H54 (cell line): Measurements from ENCODE around the gene SORCS2.

Experiments used
- DNase-seq: peaks from one replicate; pipeline ENCODE4 v3.0.0; 2011; ENCODE audit warnings: low spot score, mixed read lengths; ENCODE audit not compliant: insufficient read length
- FAIRE-seq: peaks from 3 replicates; lab custom pipeline; 2011; peaks lifted over from hg19 to GRCh38; lab: Jason Lieb, UNC
- POLR2A ChIP-seq: IDR thresholded peaks from 2 replicates; pipeline ENCODE4 v1.6.1; 2011; ENCODE audit warnings: low read depth, mild to moderate bottlenecking, low read length

The SORCS2 gene

GRCh38 chr4:7294176-7294756, 101.9 kb downstream of the SORCS2 start:
- FAIRE-seq: no peak
- TF ChIP-seq POLR2A: no peak
- DNase-seq: no peak

GRCh38 chr4:7295197-7295910, 103.0 kb downstream of the SORCS2 start:
- TF ChIP-seq POLR2A: no peak
- FAIRE-seq: no peak
- DNase-seq: no peak

DNA sequence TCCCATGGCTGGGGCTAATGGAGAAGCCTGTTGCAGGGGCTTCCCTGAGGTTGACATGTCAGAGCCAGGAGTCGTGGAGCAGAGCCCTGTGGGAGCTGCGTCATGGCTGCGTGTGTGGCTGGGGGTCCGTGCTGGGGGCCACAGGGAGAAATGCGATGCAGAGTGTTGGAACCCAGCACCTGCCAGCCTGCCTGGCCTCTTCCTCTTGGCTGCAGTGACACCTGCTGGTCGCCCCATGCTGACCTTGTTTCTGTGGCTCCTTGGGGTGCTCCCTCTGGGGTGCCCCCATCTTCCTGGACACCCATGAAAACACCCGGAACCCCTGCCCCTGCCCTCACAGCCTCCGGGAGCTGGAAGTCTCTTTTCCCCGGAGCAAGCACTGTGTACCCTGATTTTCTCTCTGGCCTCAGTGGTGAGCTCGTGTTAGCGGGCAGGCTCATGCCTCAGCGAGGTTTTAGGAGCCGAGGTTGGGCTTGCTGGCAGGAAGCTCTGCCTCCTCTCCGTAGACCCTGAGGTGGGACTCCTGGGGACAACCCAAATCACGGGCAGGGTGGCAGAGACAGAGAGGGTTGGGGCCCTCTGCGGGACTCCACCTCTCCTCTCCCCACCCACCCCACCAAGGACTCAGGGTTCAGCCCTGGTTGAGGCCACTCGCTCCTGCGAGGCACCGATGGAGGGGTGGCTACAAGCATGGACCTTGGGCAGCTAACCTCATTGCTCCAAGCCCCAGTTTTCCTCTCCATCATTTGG, 103.7 kb downstream of the SORCS2 start:
- TF ChIP-seq POLR2A: no peak
- FAIRE-seq (no peak), DNase-seq (peak; percentile 30)

DNA sequence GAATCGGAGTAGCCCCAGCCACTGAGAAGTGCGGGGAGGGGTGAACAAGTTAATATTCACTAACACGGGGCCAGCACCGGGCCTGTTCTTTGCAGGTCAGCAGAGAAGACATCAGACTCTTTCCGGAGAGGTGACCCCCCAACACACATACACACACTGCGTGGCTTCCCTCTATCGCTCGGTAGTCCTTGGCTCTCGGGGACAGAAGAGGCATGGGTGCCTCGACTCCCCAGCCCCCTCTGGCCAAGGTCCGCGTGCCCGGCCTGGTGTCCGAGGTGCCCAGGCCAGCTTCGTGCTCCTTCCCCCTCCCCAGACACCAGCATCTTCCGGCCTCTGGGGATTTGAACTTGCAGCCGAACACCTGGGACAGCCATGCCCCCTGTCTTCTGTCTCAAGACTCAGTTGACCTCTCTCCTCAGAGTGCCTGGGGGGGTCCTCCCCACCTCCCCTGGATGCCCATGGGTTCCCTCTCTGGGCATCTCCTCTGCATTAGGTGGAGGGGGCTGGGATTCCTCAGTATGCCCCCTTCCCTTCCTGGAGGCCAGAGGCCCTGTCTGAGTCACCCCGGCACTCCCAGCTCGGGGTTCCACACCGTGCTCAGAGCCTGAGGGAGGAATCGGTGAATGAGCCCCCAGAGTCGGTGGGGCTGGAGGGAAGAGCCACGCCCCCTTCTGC, 104.5 kb downstream of the SORCS2 start:
- FAIRE-seq: no peak

DNA sequence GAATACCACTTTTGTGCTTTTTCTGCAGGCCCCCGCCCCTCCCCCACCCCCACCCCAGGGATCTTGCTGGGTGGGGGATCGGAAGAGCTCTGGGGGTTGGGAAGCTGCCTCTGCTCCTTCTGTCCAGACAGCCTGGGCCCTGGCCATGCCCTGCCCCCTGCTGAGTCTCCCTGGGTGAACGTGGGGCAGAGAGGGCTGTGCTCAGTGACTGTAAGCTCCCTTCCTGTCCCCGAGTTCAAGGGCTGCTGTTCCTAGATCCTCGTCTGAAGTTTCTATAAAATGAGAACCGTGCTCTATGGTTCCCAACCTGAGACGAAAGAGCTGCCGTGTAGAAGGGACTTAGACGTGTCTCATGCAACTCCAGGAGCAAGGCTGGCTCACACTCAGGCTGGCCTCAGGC, 105.0 kb downstream of the SORCS2 start:
- DNase-seq (no peak), FAIRE-seq (no peak)
- TF ChIP-seq POLR2A: no peak

More for the DNA sequence above, 104.5 kb downstream of the SORCS2 start:
- TF ChIP-seq POLR2A: no peak
- DNase-seq: no peak

DNA sequence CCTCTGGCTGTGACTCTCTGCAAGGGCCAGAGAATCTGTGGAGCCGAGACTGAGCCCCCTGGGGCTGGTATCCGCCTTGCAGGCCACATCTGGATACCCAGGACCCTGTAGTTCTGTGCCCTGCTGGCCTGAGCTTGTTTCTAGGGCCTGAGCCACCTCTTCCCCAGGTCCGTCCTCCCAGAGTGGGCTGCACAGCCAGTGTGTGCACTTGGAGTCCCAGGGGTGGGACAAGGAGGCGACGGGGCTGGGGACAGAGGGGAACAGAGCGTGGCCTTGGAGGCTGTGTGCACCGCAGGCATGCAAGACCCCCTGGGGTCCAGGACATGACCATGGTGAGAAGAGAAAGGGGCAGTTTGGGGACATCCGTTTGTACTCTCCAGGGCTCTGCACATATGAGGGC, 105.5 kb downstream of the SORCS2 start:
- no peak for DNase-seq
- no peak for FAIRE-seq
- no peak for TF ChIP-seq POLR2A

DNA sequence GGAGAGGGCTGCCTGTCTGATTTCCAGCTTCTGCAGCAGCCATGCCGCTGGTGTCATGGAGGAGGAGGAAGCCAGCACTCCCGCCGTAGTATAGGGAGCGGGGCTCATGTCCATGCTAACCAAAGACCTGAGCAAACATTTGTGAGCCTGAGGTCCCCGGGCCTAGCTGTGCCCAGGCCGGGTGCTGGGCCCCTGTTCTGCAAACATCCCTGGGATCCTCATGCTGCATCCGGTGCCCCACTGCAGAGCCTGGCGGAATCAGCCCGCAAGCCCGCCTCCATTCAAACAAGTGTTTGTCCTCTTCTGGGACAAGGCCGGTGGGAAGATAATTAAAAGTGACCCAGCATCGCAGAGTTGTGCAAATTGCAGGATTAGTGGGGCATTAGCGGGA, 106.3 kb downstream of the SORCS2 start:
- DNase-seq (no peak), FAIRE-seq (no peak)
- TF ChIP-seq POLR2A: no peak

GRCh38 chr4:7299010-7299907, 106.9 kb downstream of the SORCS2 start:
- no peak for DNase-seq
- no peak for TF ChIP-seq POLR2A
- FAIRE-seq: no peak

GRCh38 chr4:7299908-7300710, 107.8 kb downstream of the SORCS2 start:
- TF ChIP-seq POLR2A: no peak
- no peak for FAIRE-seq
- no peak for DNase-seq

GRCh38 chr4:7300711-7301095, 108.4 kb downstream of the SORCS2 start:
- no peak for FAIRE-seq
- no peak for TF ChIP-seq POLR2A
- DNase-seq: no peak

DNA sequence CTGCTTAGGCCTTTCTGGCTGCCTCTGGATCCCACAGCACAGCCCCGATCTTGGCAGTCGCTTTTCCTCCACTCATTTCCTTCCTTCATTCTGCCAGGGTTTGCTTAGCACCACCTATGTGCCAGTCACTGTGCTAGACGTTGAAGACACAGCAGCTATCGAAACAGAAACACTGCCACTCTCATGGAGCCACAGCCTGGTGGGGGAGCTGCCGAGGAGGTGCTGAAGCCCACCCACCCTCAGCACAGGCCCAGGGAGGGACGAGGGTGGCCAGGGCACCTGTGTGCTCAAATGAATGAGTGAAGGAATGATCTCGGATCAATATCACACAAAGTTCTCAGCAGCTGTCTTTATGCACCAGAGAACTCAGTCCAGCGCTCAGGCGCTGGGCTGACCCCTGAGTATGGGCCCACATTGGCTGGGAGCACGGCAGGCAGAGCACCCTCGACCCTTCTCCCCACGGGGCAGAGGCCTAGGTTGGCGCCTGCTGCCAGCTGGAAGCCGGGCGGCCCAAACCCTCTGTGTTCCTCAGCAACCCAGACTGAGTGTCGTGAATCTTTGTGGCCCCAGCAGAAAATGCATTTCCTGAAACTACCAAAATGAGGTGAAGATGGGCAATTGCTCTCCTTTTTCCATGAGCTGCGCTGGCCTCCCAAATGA, 108.9 kb downstream of the SORCS2 start:
- DNase-seq: no peak
- no peak for FAIRE-seq
- no peak for TF ChIP-seq POLR2A

GRCh38 chr4:7301846-7302630, 109.7 kb downstream of the SORCS2 start:
- DNase-seq (no peak), FAIRE-seq (no peak)
- TF ChIP-seq POLR2A: no peak
